Right cardiac atrium (tissue), 5 donors: Measurements from ENCODE around the gene RPL7L1. TPM values are rescaled to one million over a fixed set of nuclear protein-coding genes. Genes with fewer than 3 reads are reported as not detected.
"Not testable (repeated sequence)": the region's sequence is repeated elsewhere in the genome, so short reads cannot be mapped to it uniquely, and the experiment has no call there.

Source experiments
- ATAC-seq, 2 donors: fragments of 200-7000 bp; cut with Tn5 transposase; one replicate each; pipeline versions ENCODE4 v1.8.0 to v1.9.1; 2020; ENCODE audit warnings: moderate library complexity in 2 of 2, mild to moderate bottlenecking in 1 of 2
- DNase-seq, 3 donors: peaks; one replicate each; pipeline ENCODE4 v3.0.0-alpha.2; 2020
- H3K27ac ChIP-seq: one replicate; pipeline ENCODE4 v1.5.1; 2013; ENCODE audit warnings: mild to moderate bottlenecking, low read length, control low read depth, moderate library complexity
- H3K27me3 ChIP-seq: one replicate; pipeline ENCODE4 v1.6.1; 2013; ENCODE audit not compliant: control insufficient read depth, insufficient read depth
- H3K4me1 ChIP-seq: one replicate; pipeline ENCODE4 v1.6.1; 2013; ENCODE audit warnings: low read length; ENCODE audit not compliant: control insufficient read depth, insufficient read depth
- H3K4me3 ChIP-seq: one replicate; pipeline ENCODE4 v1.5.1; 2013; ENCODE audit warnings: low read length, control low read depth
- H3K9me3 ChIP-seq: one replicate; pipeline ENCODE4 v1.6.1; 2013; ENCODE audit warnings: low read length; ENCODE audit not compliant: control insufficient read depth
- WGBS: extraction: QIAGEN DNeasy Blood & Tissue Kit; methylation state at CpG from one replicate; pipeline ENCODE4 v1.1.7; 2013; 5-methylcytosine and 5-hydroxymethylcytosine counted together
- intact Hi-C, 4 donors: fragments of 100-400 bp; cut with DNase I; formaldehyde crosslinking; loops; one replicate each; pipeline versions ENCODE4 v1.11.0 to v1.14.0; 2022 to 2023
- polyA plus RNA-seq: library from polyadenylated mRNA; stranded (reverse); fragments of 200-250 nt; gene quantifications from one replicate; pipeline ENCODE4 v1.2.3, GENCODE V29; 2013
- total RNA-seq, 4 donors: library from RNA; stranded (reverse); fragmentation: NEBNext Ultra II Directional; extraction: Animal tissue kit (Norgen Biotek cat#: 25700); gene quantifications; one replicate each; pipeline ENCODE4 v1.2.1, GENCODE V29; 2021
- donor health status: healthy with polysubstance abuse.
- donor health status: DM: no; HTN: yes; CAD: no.
- donor health status: DM: no; HTN: no; CAD: no.
- donor health status: DM: no; HTN: yes; CAD: no; lungs with severe emphysema.
- donor health status: DM: yes; HTN: yes; CAD: no.

Gene RPL7L1
- total and polyA plus RNA-seq, 5 donors, result 38.7 to 59.1 (median 50.8) TPM

DNA sequence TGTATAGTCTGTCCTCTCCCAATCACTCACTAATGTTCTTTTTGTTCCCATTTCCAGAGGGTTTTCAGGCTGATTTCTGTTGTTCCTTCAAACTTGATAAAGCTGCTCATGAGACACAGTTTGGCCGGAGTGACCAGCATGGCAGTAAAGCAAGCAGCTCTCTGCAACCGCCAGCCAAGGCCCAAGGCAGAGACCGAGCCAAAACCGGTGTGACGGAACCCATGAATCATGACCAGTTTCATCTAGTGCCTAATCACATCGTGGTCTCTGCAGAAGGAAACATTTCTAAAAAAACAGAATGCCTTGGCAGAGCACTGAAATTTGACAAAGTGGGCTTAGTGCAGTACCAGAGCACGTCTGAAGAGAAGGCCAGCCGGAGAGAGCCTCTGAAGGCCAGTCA, 14.8 kb upstream of the RPL7L1 start:
- WGBS, result 75% methylated on average over 8 of the region's 8 CpGs
- peak; percentile 55 to 80 for ATAC-seq
- Histone ChIP-seq H3K9me3 (no peaks in the 10 kb centered on the region), H3K27ac (no peak overlapping the region), H3K4me1 (no peaks in the 10 kb centered on the region), H3K4me3 (no peak overlapping the region), H3K27me3 (no peaks in the 10 kb centered on the region)
- intact Hi-C loops, result loop anchor here in 1 of 4 donors (10.0 kb wide), 1 partner anchor 200 kb away; no protein-coding TSS in a partner anchor
- DNase-seq, result peak; percentile 67 to 81 (median 72)

DNA sequence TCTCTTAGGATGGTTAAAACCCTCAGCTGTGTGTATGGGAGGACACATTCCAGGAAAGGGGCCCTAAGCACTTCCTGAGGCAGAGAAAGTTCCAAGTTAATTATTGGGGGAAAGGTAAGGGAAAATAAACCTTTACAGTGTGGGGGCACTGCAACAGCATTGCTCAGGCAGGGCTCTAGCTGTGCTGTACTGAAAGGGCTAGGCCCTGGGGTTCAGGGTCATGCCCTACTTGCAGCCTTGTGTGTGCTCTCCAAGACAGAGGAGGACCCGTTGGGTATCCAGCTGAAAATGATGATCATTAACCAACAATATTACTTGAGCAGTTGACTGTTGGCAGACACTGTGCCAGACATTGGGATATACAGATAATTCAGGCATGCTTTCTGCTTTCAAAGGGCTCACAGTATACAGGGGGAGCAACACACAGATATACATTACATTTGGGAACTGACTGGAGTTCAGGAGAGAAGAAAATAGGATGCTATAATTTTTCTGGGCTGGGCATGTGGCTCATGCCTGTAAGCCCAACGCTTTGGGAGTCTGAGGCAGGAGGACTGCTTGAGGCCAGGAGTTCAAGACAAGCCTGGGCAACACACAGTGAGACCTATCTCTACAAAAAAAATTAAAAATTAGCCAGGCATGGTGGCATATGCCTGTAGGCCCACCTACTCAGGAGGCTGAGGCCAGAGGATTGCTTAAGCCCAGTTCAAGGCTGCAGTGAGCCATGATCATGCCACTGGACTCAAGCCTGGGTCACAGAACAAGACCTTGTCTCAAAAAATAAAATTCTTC, 9.1 kb upstream of the RPL7L1 start:
- Histone ChIP-seq H3K9me3 (no peaks in the 10 kb centered on the region), H3K4me1 (no peaks in the 10 kb centered on the region), H3K4me3 (no peak overlapping the region), H3K27me3 (no peaks in the 10 kb centered on the region), H3K27ac (no peak overlapping the region)
- ATAC-seq (no peak), DNase-seq (no peak)
- intact Hi-C loops, result loop anchor here in 2 of 4 donors (10.0 kb wide), 2 partner anchors 146 to 216 kb away; partner anchors contain the start of gene PRPH2 (in 1 of the 2)
- 68% methylated on average over 2 of the region's 2 CpGs for WGBS

DNA sequence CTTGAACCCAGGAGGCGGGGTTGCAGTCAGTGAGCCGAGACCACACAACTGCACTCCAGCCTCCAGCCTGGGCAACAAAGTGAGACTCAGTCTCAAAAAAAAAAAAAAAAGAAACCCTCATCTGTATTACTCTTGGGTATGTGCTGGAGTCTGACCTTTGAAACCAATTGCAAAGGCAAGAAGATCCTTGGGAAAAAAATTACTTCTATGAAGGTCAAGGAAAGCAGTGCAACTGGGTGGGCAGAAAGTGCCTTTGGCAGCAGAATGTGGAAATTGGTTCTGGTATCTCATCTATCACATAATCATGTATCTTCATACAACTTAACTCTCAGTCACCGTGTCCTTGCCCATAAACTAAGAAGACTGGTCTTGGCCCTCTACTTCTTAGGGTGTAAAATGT, 7.7 kb upstream of the RPL7L1 start:
- WGBS, result 80% methylated on average over 3 of the region's 3 CpGs
- ATAC-seq (no peak), DNase-seq (no peak)
- H3K27me3 ChIP-seq, result no peaks in the 10 kb centered on the region
- no peaks in the 10 kb centered on the region for H3K4me1 ChIP-seq
- no peak overlapping the region for H3K27ac ChIP-seq
- intact Hi-C loops, result loop anchor here in 2 of 4 donors (10.0 kb wide), 2 partner anchors 147 to 217 kb away; partner anchors contain the start of gene PRPH2 (in 1 of the 2)
- no peaks in the 10 kb centered on the region for H3K9me3 ChIP-seq
- no peak overlapping the region for H3K4me3 ChIP-seq

DNA sequence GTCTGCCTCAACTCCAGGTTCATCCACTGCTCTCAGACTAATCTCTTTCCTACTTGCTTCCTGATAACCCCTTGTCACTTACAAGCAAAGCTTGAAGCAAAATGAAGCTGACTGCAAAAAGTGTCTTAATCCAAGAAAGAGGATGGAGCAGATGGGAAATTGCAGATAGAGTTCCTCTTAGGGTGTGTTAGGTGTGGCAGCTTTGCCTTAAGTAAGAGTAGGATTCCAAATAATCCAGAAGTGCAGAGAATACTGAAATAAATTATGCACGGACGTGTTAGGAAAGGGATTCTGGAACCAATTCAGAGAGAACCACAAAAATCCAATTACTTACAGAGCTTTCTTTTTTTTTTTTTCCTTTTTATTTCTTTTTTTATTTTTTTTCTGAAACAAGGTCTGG, 6.1 kb upstream of the RPL7L1 start:
- intact Hi-C loops, result loop anchor here in 2 of 4 donors (10.0 kb wide), 2 partner anchors 149 to 219 kb away; partner anchors contain the start of gene PRPH2 (in 1 of the 2)
- no peaks in the 10 kb centered on the region for H3K27me3 ChIP-seq
- ATAC-seq, result no peak
- no peak overlapping the region for H3K27ac ChIP-seq
- no peaks in the 10 kb centered on the region for H3K4me1 ChIP-seq
- no peak overlapping the region for H3K4me3 ChIP-seq
- no peak for DNase-seq
- WGBS, result 69% methylated on average over 2 of the region's 2 CpGs
- H3K9me3 ChIP-seq, result no peaks in the 10 kb centered on the region

DNA sequence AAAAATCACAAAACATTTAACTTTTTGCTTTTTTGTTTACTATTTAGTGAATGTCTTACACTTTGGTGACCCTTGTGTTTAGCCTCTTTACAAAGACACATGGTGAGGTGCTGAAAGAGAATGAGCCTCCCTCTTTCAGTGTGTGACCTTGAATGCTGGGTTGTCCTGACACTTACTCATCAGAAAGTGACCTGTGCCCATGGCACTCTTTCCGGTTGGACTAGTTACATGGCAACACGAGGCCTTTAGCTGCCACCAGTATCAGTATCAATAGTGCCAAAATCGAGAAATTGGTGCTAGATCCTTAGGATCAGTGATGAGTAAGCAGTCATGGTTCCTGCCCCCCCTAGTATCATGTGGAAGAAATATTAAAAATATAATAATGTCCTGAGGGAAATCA, 1.7 kb upstream of the RPL7L1 start:
- intact Hi-C loops, result loop anchor here in 3 of 4 donors (2.0 to 10.0 kb wide), 4 partner anchors 153 to 223 kb away; partner anchors contain the start of gene PRPH2 (in 1 of the 3)
- Histone ChIP-seq H3K4me1 (no peaks in the 10 kb centered on the region), H3K4me3 (no peak overlapping the region), H3K27me3 (no peaks in the 10 kb centered on the region), H3K27ac (no peak overlapping the region), H3K9me3 (no peaks in the 10 kb centered on the region)
- DNase-seq (no peak), ATAC-seq (no peak)
- 68% methylated on average over 3 of the region's 3 CpGs for WGBS

DNA sequence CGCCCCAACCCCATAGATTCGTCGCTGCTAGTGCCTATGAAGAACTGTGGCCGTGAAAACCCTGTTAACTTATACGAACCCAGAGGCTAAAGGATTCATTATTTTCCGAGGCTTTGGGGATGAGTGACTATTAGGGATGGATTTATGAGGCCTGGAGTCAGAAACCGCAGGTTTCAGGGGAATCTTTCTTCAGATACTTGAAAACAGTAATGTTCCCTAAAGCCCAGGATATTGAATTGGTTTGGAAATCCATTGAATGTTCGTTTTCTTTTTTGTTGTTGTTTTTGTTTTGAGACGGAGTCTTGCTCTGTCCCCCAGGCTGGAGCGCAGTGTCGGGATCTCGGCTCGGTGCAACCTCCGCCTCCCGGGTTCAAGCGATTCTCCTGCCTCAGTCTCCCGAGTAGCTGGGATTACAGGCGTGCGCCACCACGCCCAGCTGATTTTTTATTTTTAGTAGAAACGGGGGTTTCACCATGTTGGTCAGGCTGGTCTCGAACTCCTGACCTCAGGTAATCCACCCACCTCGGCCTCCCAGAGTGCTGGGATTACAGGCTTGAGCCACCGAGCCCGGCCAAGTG, 913 bp downstream of the RPL7L1 start:
- DNase-seq, H3K27me3 ChIP-seq, H3K9me3 ChIP-seq, H3K4me1 ChIP-seq, intact Hi-C loops, ATAC-seq: not testable (repeated sequence)
- Histone ChIP-seq H3K4me3 (peak overlapping the region; percentile 64), H3K27ac (peak overlapping the region; percentile 26)
- 13% methylated on average over 25 of the region's 25 CpGs for WGBS

DNA sequence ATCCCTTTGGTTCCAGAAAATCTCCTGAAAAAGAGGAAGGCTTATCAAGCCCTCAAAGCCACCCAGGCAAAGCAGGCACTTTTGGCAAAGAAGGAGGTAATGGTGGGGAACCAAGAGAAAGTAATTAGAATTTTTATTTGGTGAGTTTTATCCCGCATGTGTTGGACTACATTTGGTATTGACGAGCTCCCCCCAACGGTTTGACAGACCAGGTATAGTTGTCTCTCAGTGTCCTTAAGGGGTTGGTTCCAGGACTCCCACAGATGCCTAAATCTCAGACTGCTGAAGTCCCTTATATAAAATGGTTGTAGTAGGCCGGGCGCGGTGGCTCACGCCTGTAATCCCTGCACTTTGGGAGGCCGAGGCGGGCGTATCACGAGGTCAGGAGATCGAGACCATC, 1.5 kb downstream of the RPL7L1 start:
- ATAC-seq, intact Hi-C loops, H3K9me3 ChIP-seq, H3K27me3 ChIP-seq, H3K4me1 ChIP-seq, DNase-seq, H3K27ac ChIP-seq: not testable (repeated sequence)
- peak overlapping the region; percentile 64 for H3K4me3 ChIP-seq
- 84% methylated on average over 12 of the region's 12 CpGs for WGBS

DNA sequence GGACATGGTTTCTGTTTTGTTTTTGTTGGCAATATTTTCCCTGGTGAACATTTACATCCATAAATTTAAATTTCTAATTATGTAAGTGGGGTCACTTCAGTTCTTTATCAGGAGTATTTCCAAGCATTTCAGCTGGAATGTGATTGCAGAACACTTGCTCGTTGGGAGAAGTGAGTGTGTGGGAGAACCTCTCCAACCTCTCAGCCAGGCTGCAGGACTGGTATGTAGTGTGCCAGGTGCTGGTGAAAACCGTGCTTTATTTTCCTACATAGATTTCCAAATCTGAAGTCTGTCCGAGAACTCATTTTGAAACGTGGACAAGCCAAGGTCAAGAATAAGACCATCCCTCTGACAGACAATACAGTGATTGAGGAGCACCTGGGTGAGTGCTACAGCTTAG, 6.3 kb downstream of the RPL7L1 start:
- intact Hi-C loops, result no loop called here
- no peak overlapping the region for H3K4me3 ChIP-seq
- H3K27ac ChIP-seq, result no peak overlapping the region
- no peak for DNase-seq
- H3K9me3 ChIP-seq, result no peaks in the 10 kb centered on the region
- WGBS, result 74% methylated on average over 4 of the region's 4 CpGs
- no peaks in the 10 kb centered on the region for H3K4me1 ChIP-seq
- ATAC-seq, result no peak
- no peaks in the 10 kb centered on the region for H3K27me3 ChIP-seq

DNA sequence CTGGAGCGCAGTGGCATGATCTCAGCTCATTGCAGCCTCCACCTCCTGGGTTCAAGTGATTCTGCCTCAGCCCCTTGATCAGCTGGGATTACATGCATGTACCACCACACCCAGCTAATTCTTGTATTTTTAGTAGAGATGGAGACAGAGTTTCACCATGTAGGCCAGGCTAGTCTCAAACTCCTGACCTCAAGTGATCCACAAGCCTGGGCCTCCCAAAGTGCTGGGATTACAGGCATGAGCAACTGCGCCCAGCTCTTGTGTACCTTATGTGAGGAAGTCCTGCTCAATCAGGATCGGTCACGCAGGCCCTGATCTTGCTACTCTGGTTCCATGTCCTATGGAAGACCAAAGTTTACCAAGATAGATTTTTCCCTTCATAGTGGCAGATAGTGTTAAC, 8.8 kb downstream of the RPL7L1 start:
- H3K27me3 ChIP-seq, H3K4me1 ChIP-seq, H3K4me3 ChIP-seq, ATAC-seq, DNase-seq, H3K9me3 ChIP-seq, intact Hi-C loops, H3K27ac ChIP-seq: not testable (repeated sequence)
- 92% methylated on average over 4 of the region's 4 CpGs for WGBS

DNA sequence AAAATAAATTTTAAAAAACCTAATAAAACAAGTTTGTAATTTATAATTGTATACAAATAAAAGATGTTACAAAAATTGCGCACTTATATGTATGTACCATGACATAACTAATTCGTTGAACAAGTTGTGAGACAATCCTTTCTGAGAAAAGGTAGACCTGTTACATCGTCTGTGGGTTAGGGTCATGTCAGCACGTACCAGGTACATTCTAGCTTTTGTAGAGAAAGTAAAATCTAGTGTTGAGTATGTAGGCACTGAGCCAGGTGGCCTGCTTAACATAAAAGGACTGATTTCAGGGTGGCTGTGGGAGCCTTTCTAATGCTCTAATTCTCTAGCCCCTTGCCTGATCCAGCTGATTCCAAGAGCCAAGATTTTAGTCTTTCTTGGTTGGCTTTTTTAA, 10.4 kb downstream of the RPL7L1 start:
- H3K4me3 ChIP-seq, result peak overlapping the region; percentile 57
- H3K9me3 ChIP-seq, result no peaks in the 10 kb centered on the region
- no peak for DNase-seq
- intact Hi-C loops, result no loop called here
- H3K27ac ChIP-seq, result no peak overlapping the region
- ATAC-seq, result no peak
- WGBS, result 55% methylated on average over 4 of the region's 4 CpGs
- no peaks in the 10 kb centered on the region for H3K27me3 ChIP-seq
- H3K4me1 ChIP-seq, result no peaks in the 10 kb centered on the region
